HEK293 (cell line): Measurements from ENCODE around the gene IFRD2.
A peak's percentile ranks its signal among the peaks of the same experiment; 100 is the strongest.

Experiments used
- CTCF ChIA-PET: fragments of 350-600 bp; formaldehyde crosslinking; extraction: SDS; loops from one replicate; lab custom pipeline; 2021; ENCODE audit warnings: antibody characterized with exemption; lab: Yijun Ruan, JAX
- POLR2A ChIA-PET: fragments of 300-600 bp; formaldehyde crosslinking; extraction: SDS; loops from one replicate; lab custom pipeline; 2020; ENCODE audit warnings: antibody characterized with exemption, inconsistent platforms; lab: Yijun Ruan, JAX
- H3K27ac ChIP-seq: fragments of 200-500 bp; sonication (Bioruptor generic); 2 replicates; pipeline ENCODE4 v1.5.1; 2014; ENCODE audit warnings: low read depth, low read length, control low read depth, inconsistent platforms; ENCODE audit errors: extremely low read depth
- H3K36me3 ChIP-seq, 2 experiments: fragments of 200-500 bp in 1 of 2; sonication (Bioruptor generic) in 1 of 2; 1 replicate in 1 of 2; 2 replicates in 1 of 2; pipeline ENCODE4 v1.5.1; 2014 to 2017; ENCODE audit warnings: inconsistent platforms in 2 of 2, low read length in 2 of 2; ENCODE audit not compliant: control insufficient read depth in 2 of 2, insufficient read depth in 1 of 2
- H3K4me1 ChIP-seq: fragments of 200-500 bp; sonication (Bioruptor generic); 2 replicates; pipeline ENCODE4 v1.5.1; 2014; ENCODE audit warnings: mild to moderate bottlenecking, low read length, inconsistent platforms; ENCODE audit not compliant: control insufficient read depth, insufficient read depth
- H3K4me3 ChIP-seq: 2 replicates; pipeline ENCODE4 v1.5.1; 2011; ENCODE audit warnings: low read depth, mild to moderate bottlenecking, control low read depth, low read length, moderate library complexity
- H3K9me3 ChIP-seq: fragments of 200-500 bp; sonication (Bioruptor generic); 2 replicates; pipeline ENCODE4 v1.5.1; 2014; ENCODE audit warnings: low read depth, low read length, inconsistent platforms; ENCODE audit not compliant: control insufficient read depth, insufficient read depth
- BCL11B ChIP-seq: fragments of 450-650 bp; formaldehyde crosslinking; IDR thresholded peaks from 2 replicates; pipeline ENCODE4 v1.5.1; 2016; ENCODE audit warnings: low read depth, missing biosample characterization, missing genetic modification characterization
- HOXC10 ChIP-seq: sonication (generic); formaldehyde crosslinking; IDR thresholded peaks from 2 replicates; pipeline ENCODE4 v1.8.1; 2023; ENCODE audit warnings: mild to moderate bottlenecking, missing genetic modification reagents
- INSM2 ChIP-seq: fragments of 450-650 bp; formaldehyde crosslinking; IDR thresholded peaks from 2 replicates; pipeline ENCODE4 v1.5.1; 2016; ENCODE audit warnings: missing biosample characterization, missing genetic modification characterization
- KLF9 ChIP-seq: fragments of 450-650 bp; formaldehyde crosslinking; IDR thresholded peaks from 2 replicates; pipeline ENCODE4 v1.5.1; 2016; ENCODE audit warnings: missing biosample characterization, missing genetic modification characterization, low read depth
- MZF1 ChIP-seq: fragments of 450-650 bp; formaldehyde crosslinking; IDR thresholded peaks from 2 replicates; pipeline ENCODE4 v1.5.1; 2017; ENCODE audit warnings: missing biosample characterization, missing genetic modification characterization, borderline replicate concordance
- YY1 ChIP-seq: fragments of 450-650 bp; formaldehyde crosslinking; IDR thresholded peaks from 2 replicates; pipeline ENCODE4 v1.5.1; 2018; ENCODE audit warnings: missing biosample characterization, missing genetic modification characterization
- ZBTB26 ChIP-seq: fragments of 450-650 bp; formaldehyde crosslinking; optimal IDR thresholded peaks from 2 replicates; pipeline ENCODE3; 2016; ENCODE audit warnings: missing biosample characterization, mild to moderate bottlenecking, missing genetic modification characterization
- ZBTB44 ChIP-seq: fragments of 450-650 bp; IDR thresholded peaks from 2 replicates; pipeline ENCODE4 v1.5.1; 2018; ENCODE audit warnings: missing biosample characterization, mild to moderate bottlenecking, missing genetic modification characterization
- ZBTB8A ChIP-seq: fragments of 450-650 bp; formaldehyde crosslinking; IDR thresholded peaks from 2 replicates; pipeline ENCODE4 v1.5.1; 2016; ENCODE audit warnings: missing biosample characterization, missing genetic modification characterization
- ZFHX2 ChIP-seq: fragments of 450-650 bp; formaldehyde crosslinking; conservative IDR thresholded peaks from 2 replicates; pipeline ENCODE4 v1.5.1; 2016; ENCODE audit warnings: missing biosample characterization, missing genetic modification characterization
- ZFP41 ChIP-seq: fragments of 450-650 bp; formaldehyde crosslinking; IDR thresholded peaks from 2 replicates; pipeline ENCODE4 v1.5.1; 2016; ENCODE audit warnings: missing biosample characterization, missing genetic modification characterization, borderline replicate concordance
- ZNF148 ChIP-seq: fragments of 450-650 bp; formaldehyde crosslinking; IDR thresholded peaks from 2 replicates; pipeline ENCODE4 v1.5.0; 2017; ENCODE audit warnings: missing biosample characterization, missing genetic modification characterization, borderline replicate concordance
- ZNF169 ChIP-seq: fragments of 450-650 bp; formaldehyde crosslinking; IDR thresholded peaks from 2 replicates; pipeline ENCODE4 v1.5.1; 2016; ENCODE audit warnings: missing biosample characterization, missing genetic modification characterization
- ZNF18 ChIP-seq: fragments of 450-650 bp; formaldehyde crosslinking; IDR thresholded peaks from 2 replicates; pipeline ENCODE4 v1.5.1; 2016; ENCODE audit warnings: missing biosample characterization, missing genetic modification characterization
- ZNF335 ChIP-seq: fragments of 450-650 bp; formaldehyde crosslinking; conservative IDR thresholded peaks from 2 replicates; pipeline ENCODE4 v1.5.1; 2016; ENCODE audit warnings: missing biosample characterization, missing genetic modification characterization
- ZNF37A ChIP-seq: fragments of 450-650 bp; IDR thresholded peaks from 2 replicates; pipeline ENCODE4 v1.5.1; 2018; ENCODE audit warnings: missing biosample characterization, missing genetic modification characterization
- ZNF433 ChIP-seq: fragments of 450-650 bp; formaldehyde crosslinking; IDR thresholded peaks from 2 replicates; pipeline ENCODE4 v1.5.1; 2016; ENCODE audit warnings: missing biosample characterization, missing genetic modification characterization, low read depth
- ZNF501 ChIP-seq: fragments of 450-650 bp; formaldehyde crosslinking; IDR thresholded peaks from 2 replicates; pipeline ENCODE4 v1.5.1; 2016; ENCODE audit warnings: missing biosample characterization, missing genetic modification characterization
- ZNF530 ChIP-seq: fragments of 450-650 bp; formaldehyde crosslinking; IDR thresholded peaks from 2 replicates; pipeline ENCODE4 v1.5.1; 2016; ENCODE audit warnings: low read depth, missing biosample characterization, missing genetic modification characterization
- ZNF571 ChIP-seq: fragments of 450-650 bp; formaldehyde crosslinking; IDR thresholded peaks from 2 replicates; pipeline ENCODE4 v1.5.0; 2017; ENCODE audit warnings: missing biosample characterization, missing genetic modification characterization
- ZNF639 ChIP-seq: fragments of 450-650 bp; formaldehyde crosslinking; IDR thresholded peaks from 2 replicates; pipeline ENCODE4 v1.5.1; 2016; ENCODE audit warnings: missing biosample characterization, missing genetic modification characterization
- ZNF660 ChIP-seq: fragments of 450-650 bp; IDR thresholded peaks from 2 replicates; pipeline ENCODE4 v1.5.1; 2018; ENCODE audit warnings: missing biosample characterization, mild to moderate bottlenecking, missing genetic modification characterization
- ZNF768 ChIP-seq: fragments of 450-650 bp; formaldehyde crosslinking; IDR thresholded peaks from 2 replicates; pipeline ENCODE4 v1.5.1; 2018; ENCODE audit warnings: missing biosample characterization, mild to moderate bottlenecking, missing genetic modification characterization
- ZNF830 ChIP-seq: fragments of 450-650 bp; IDR thresholded peaks from 2 replicates; pipeline ENCODE4 v1.5.0; 2018; ENCODE audit warnings: missing biosample characterization, missing genetic modification characterization, low read depth, mild to moderate bottlenecking, moderate library complexity

The IFRD2 gene

GRCh38 chr3:50338965-50339364 lies 46.7 kb upstream of the IFRD2 start:
- ChIA-PET POLR2A (no interaction called here), CTCF (no interaction called here)
- Histone ChIP-seq H3K4me1 (no peaks in the 10 kb centered on the region; the same call in 1 of the 2 replicates), H3K36me3 (peaks cover 0 to 27% of the 10 kb centered on the region in 2 experiments; a peak in 2 of 3 replicates), H3K4me3 (no peak overlapping the region), H3K9me3 (no peaks in the 10 kb centered on the region), H3K27ac (no peak overlapping the region)
- no peak for TF ChIP-seq ZNF37A (tag by site-specific recombination)
- TF ChIP-seq ZNF768 = no peak
- no peak for TF ChIP-seq ZNF169 (tag by site-specific recombination)
- no peak for TF ChIP-seq ZNF148 (tag by site-specific recombination)
- TF ChIP-seq HOXC10 (CRISPR knock-in tag) = no peak
- TF ChIP-seq ZNF830 (tag by site-specific recombination) = no peak
- no peak for TF ChIP-seq ZBTB44 (tag by site-specific recombination)
- no peak for TF ChIP-seq ZNF433 (tag by site-specific recombination)
- no peak for TF ChIP-seq ZFP41 (tag by site-specific recombination)
- TF ChIP-seq ZNF335 (tag by site-specific recombination) = no peak
- no peak for TF ChIP-seq KLF9 (tag by site-specific recombination)
- no peak for TF ChIP-seq ZNF530 (tag by site-specific recombination)
- no peak for TF ChIP-seq ZBTB8A (tag by site-specific recombination)
- no peak for TF ChIP-seq ZNF571 (tag by site-specific recombination)
- no peak for TF ChIP-seq YY1

- H3K36me3 ChIP-seq = peaks cover 3 to 28% of the 10 kb centered on the region in 2 experiments; a peak in 2 of 3 replicates
- peak overlapping the region; percentile 96 for H3K4me3 ChIP-seq
- no peaks in the 10 kb centered on the region for H3K9me3 ChIP-seq
- H3K4me1 ChIP-seq = no peaks in the 10 kb centered on the region; the same call in 1 of the 2 replicates
- peak overlapping the region; percentile 88 for H3K27ac ChIP-seq
- CTCF ChIA-PET = interaction anchor here (1.0 to 2.6 kb wide), 7 partner anchors 9 to 205 kb away, joined by 3 to 13 read pairs (median 5); partner anchors contain the start of gene TUSC2
- POLR2A ChIA-PET = interaction anchor here (0.6 to 2.7 kb wide), 27 partner anchors 8 to 1059 kb away, joined by 3 to 63 read pairs (median 5); partner anchors contain the start of genes CYB561D2, GNAI2, HEMK1 and HYAL2
- TF ChIP-seq ZNF660 (0 out of 2 replicates have a peak, but pooled peaks have one; percentile 31), BCL11B (tag by site-specific recombination) (0 out of 2 replicates have a peak, but pooled peaks have one; percentile 60), INSM2 (tag by site-specific recombination) (peak; percentile 29; the same call in 1 of the 2 replicates), ZBTB26 (tag by site-specific recombination) (peak; percentile 100), ZNF639 (tag by site-specific recombination) (0 out of 2 replicates have a peak, but pooled peaks have one; percentile 7), MZF1 (tag by site-specific recombination) (no peak), ZNF18 (tag by site-specific recombination) (peak; percentile 15; the same call in 1 of the 2 replicates), ZFHX2 (tag by site-specific recombination) (peak; percentile 91), ZNF501 (tag by site-specific recombination) (peak; percentile 70)
These were observed 45.1 kb upstream of the IFRD2 start for GRCh38 chr3:50337175-50337861.
